Astrocyte (in vitro differentiated cells and primary cell): ENCODE results near the gene PIM1.

Experiments
- CTCF ChIP-seq: IDR thresholded peaks from 2 replicates; pipeline ENCODE4 v1.5.1; 2011; ENCODE audit warnings: low read depth, mild to moderate bottlenecking, inconsistent platforms, low read length, moderate library complexity; ENCODE audit not compliant: insufficient read depth
- EZH2 ChIP-seq: IDR thresholded peaks from 2 replicates; pipeline ENCODE4 v1.6.1; 2012; ENCODE audit warnings: mild to moderate bottlenecking, low read length, inconsistent platforms; ENCODE audit not compliant: insufficient read depth

GRCh38 chr6:37187321-37188022 is 17.5 kb downstream of the PIM1 start:
- TF ChIP-seq CTCF (no peak), EZH2 (no peak)
